Measurements from ENCODE around the gene HEATR5A. TPM values are rescaled to one million over a fixed set of nuclear protein-coding genes. Genes with fewer than 3 reads are reported as not detected.
"Not testable (repeated sequence)": the region's sequence is repeated elsewhere in the genome, so short reads cannot be mapped to it uniquely, and the experiment has no call there.

HEATR5A gene
- total RNA-seq, 8 experiments from 2014 or later: 9.2 to 54.6 (median 22.9) TPM

DNA sequence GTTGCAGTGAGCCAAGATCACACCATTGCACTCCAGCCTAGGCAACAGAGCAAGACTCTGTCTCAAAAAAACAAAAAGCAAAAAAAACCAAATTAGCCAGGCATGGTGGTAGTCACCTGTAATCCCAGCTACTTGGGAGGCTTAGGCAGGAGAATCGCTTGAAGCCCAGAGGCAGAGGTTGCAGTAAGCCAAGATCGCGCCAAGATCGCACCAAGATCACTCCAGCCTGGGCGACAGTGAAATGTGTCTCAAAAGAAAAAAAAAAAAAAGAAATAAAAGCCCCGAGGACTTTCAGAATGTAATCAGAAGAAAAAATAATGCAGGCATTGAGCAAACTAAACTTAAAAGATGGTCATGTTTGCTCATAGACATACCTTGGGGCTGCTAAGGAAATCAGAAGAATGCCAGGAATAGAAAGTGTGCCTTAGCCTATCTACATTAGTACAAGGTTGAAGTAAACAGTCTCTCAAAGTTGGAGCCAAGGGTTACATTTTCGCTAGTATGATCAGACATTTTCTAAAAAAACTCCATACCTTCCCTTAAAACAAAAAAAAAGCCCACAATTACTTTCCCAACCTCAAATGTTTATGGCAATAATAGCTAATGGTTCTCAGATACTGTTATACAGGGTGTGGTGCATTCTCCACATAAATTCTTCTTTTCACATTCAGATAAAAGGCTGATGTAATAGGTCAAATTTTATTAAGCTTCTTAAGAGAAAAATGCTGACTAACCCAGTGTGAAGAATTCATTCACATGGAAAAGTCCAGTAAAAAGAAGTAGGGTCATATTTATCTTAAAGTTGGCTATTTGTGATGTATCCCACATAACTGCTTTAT, 21.1 kb upstream of the HEATR5A start:
- Histone ChIP-seq H3K4me3 (no peak overlapping the region), H3K27ac (no peak overlapping the region), H3K4me1 (replicated peaks in 1 of 2) (no peaks in the 10 kb centered on the region)
- in situ Hi-C loops (cut with MboI; ENCODE audit: low pct_unique_long_range_greater_than_20kb in 2 of 9, low sequenced_read_pairs in 9 of 9, unreplicated experiment in 9 of 9): no loop called here
- peak in 6 of 8 experiments; percentile 24 to 97 (median 76) for ATAC-seq (replicated peaks in 6 of 8)
- whole genome bisulfite sequencing, 10 experiments: 34 to 100% (median 84%) methylated on average over 1 to 7 of the region's 7 CpGs

DNA sequence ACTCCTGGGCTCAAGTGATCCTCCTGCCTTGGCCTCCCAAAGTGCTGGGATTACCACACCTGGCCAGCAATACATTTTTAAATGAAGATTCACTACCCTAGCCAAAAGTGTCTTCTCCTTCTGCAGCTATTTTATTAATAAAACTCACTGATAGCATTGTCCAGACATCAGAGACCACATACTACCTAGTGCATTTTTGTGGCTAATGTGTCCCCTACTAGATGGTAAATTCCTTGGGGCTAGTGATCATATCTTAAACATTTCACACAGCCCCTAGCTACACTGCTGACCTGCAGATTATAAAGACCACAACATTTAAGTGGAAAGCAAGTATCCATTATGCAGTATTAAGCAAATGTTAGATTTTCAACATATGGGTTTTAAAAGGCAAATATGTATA, 19.9 kb upstream of the HEATR5A start:
- ATAC-seq (replicated peaks in 6 of 8): no peak
- in situ Hi-C loops (cut with MboI; ENCODE audit: low pct_unique_long_range_greater_than_20kb in 2 of 9, low sequenced_read_pairs in 9 of 9, unreplicated experiment in 9 of 9): no loop called here
- no peak overlapping the region for H3K27ac ChIP-seq
- no peaks in the 10 kb centered on the region for H3K4me1 ChIP-seq (replicated peaks in 1 of 2)
- no peak overlapping the region for H3K4me3 ChIP-seq

DNA sequence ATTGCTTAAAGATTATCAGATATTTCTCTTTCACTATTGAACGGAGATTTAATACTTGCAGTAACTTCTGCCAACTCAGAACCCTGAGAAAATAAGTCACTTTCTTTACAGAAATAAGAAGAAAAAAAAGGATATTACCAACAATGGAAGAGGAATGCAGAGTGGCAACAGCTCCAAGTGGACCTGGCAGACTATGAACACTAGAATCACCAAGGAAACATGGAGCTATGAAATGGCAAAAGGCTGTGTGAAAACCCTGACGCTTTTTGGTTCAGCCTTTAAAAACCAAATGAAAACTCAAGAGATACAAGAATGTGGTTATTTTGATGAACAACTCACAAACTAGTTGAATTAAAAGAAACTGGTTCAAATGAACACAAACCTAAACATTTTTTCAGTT, 19.2 kb upstream of the HEATR5A start:
- no peak overlapping the region for H3K4me3 ChIP-seq
- in situ Hi-C loops (cut with MboI; ENCODE audit: low pct_unique_long_range_greater_than_20kb in 2 of 9, low sequenced_read_pairs in 9 of 9, unreplicated experiment in 9 of 9): no loop called here

DNA sequence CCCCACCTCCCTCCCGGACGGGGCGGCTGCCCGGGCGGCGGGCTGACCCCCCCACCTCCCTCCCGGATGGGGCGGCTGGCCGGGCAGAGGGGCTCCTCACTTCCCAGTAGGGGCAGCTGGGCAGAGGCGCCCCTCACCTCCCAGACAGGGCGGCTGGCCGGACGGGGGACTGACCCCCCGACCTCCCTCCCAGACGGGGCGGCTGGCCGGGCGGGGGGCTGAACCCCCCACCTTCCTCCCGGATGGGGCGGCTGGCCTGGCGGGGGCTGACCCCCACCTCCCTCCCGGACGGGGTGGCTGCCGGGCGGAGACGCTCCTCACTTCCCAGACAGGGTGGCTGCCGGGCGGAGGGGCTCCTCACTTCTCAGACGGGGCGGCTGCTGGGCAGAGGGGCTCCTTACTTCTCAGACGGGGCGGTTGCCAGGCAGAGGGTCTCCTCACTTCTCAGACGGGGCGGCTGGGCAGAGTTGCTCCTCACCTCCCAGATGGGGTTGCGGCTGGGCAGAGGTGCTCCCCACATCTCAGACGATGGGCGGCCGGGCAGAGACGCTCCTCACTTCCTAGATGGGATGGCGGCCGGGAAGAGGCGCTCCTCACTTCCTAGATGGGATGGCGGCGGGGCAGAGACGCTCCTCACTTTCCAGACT, 16.8 kb upstream of the HEATR5A start:
- H3K4me3 ChIP-seq; H3K27ac ChIP-seq; H3K4me1 ChIP-seq (replicated peaks in 1 of 2); ATAC-seq (replicated peaks in 6 of 8); in situ Hi-C loops (cut with MboI; ENCODE audit: low pct_unique_long_range_greater_than_20kb in 2 of 9, low sequenced_read_pairs in 9 of 9, unreplicated experiment in 9 of 9): not testable (repeated sequence)
- no CpG with 5 or more reads among the region's 45 CpGs for WGBS, 10 experiments

More for the DNA sequence above, 19.2 kb upstream of the HEATR5A start:
- 28 to 100% (median 63%) methylated on average over 1 to 2 of the region's 2 CpGs; no CpG with 5 or more reads in 1 of the 10 experiments for WGBS, 10 experiments
- no peaks in the 10 kb centered on the region for H3K4me1 ChIP-seq (replicated peaks in 1 of 2)
- ATAC-seq (replicated peaks in 6 of 8): peak in 3 of 8 experiments; percentile 42 to 86 (median 57)
- H3K27ac ChIP-seq: no peak overlapping the region

DNA sequence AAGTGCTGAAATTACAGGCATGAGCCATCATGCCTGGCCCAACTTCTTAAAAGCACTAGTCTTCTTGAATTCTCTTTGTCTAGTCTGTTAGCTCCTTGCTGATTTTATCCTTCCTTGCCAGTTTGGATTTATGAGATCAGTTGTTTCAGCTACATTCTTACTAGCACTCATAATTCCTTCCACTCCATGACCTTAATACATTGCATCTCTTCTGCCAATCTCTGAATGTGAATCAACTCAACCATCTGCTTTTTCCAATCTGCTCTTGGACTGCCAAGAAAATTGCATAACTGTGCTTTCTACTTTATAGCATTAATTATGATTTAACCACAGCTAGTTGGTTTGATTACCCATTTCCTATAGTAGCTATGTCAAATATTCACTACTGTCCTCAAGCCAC, 14.9 kb upstream of the HEATR5A start:
- Histone ChIP-seq H3K4me3 (no peak overlapping the region), H3K4me1 (replicated peaks in 1 of 2) (no peaks in the 10 kb centered on the region), H3K27ac (no peak overlapping the region)
- in situ Hi-C loops (cut with MboI; ENCODE audit: low pct_unique_long_range_greater_than_20kb in 2 of 9, low sequenced_read_pairs in 9 of 9, unreplicated experiment in 9 of 9): no loop called here
- no peak for ATAC-seq (replicated peaks in 6 of 8)

DNA sequence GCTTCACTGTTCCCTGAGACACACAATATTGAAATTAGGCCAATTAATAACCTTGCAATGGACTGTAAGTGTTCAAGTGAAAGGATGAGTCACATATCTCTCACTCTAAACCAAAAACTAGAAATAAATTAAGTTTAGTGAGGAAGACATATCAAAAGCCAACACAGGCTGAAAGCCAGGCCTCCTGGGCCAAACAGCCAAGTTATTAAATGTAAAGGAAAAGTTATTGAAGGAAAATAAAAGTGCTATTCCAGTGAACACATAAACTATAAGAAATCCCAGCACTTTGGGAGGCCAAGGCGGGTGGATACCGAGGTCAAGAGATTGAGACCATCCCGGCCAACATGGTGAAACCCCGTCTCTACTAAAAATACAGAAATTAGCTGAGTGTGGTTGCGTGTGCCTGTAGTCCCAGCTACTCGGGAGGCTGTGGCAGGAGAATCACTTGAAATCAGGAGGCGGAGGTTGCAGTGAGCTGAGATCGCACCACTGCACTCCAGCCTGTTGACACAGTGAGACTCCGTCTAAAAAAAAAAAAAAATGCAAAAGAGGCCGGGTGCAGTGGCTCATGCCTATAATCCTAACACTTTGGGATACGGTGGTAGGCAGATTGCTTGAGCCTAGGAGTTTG, 10.4 kb upstream of the HEATR5A start:
- H3K27ac ChIP-seq: no peak overlapping the region
- H3K4me3 ChIP-seq: no peak overlapping the region
- WGBS, 10 experiments: 83 to 100% (median 93%) methylated on average over 2 to 9 of the region's 11 CpGs; no CpG with 5 or more reads in 1 of the 10 experiments
- in situ Hi-C loops (cut with MboI; ENCODE audit: low pct_unique_long_range_greater_than_20kb in 2 of 9, low sequenced_read_pairs in 9 of 9, unreplicated experiment in 9 of 9): no loop called here
- ATAC-seq (replicated peaks in 6 of 8): peak in 1 of 8 experiments; percentile 18
- H3K4me1 ChIP-seq (replicated peaks in 1 of 2): no peaks in the 10 kb centered on the region

DNA sequence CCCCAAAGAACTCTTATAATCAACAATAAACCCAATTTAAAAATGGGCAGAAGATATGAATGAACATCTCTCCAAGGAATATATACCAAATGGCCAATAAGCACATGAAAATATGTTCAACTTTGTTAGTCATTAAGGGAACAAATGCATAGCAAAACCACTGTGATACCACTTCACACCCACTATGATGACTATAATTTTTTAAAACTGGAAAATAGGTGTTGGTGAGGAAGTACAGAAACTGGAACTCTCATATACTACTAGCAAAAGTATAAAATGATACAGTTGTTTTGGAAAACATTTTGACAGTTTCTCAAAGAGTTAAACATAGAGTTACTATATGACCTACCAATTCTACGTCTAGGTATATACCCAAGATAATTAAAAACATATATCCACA, 9.4 kb upstream of the HEATR5A start:
- no peak overlapping the region for H3K27ac ChIP-seq
- 83 to 100% (median 90%) methylated on average over 1 of the region's 1 CpG; no CpG with 5 or more reads in 1 of the 10 experiments for WGBS, 10 experiments
- in situ Hi-C loops (cut with MboI; ENCODE audit: low pct_unique_long_range_greater_than_20kb in 2 of 9, low sequenced_read_pairs in 9 of 9, unreplicated experiment in 9 of 9): no loop called here
- H3K4me3 ChIP-seq: no peak overlapping the region
- H3K4me1 ChIP-seq (replicated peaks in 1 of 2): no peaks in the 10 kb centered on the region
- no peak for ATAC-seq (replicated peaks in 6 of 8)

DNA sequence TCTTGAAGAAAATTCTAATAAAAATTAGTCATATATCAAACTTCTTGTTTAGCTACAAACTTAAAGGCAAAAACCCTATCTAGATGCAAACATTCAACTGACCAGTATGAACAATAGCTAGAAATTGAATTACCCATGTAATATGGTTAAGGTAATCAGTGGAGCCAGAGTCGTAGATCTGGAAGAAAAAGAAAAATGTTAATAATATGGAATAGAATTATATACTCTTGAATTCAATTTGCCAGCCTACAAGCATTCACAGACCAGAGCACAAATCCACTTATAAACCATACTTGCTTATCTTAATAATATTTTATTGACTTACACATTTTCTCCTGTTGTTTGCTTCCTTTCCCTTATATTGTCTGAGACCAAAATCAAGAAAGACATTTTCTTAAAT, 7.7 kb upstream of the HEATR5A start:
- Histone ChIP-seq H3K4me3 (no peak overlapping the region), H3K4me1 (replicated peaks in 1 of 2) (no peaks in the 10 kb centered on the region), H3K27ac (no peak overlapping the region)
- ATAC-seq (replicated peaks in 6 of 8): no peak
- WGBS, 10 experiments: 77 to 100% (median 100%) methylated on average over 1 of the region's 1 CpG; no CpG with 5 or more reads in 3 of the 10 experiments
- in situ Hi-C loops (cut with MboI; ENCODE audit: low pct_unique_long_range_greater_than_20kb in 2 of 9, low sequenced_read_pairs in 9 of 9, unreplicated experiment in 9 of 9): no loop called here

DNA sequence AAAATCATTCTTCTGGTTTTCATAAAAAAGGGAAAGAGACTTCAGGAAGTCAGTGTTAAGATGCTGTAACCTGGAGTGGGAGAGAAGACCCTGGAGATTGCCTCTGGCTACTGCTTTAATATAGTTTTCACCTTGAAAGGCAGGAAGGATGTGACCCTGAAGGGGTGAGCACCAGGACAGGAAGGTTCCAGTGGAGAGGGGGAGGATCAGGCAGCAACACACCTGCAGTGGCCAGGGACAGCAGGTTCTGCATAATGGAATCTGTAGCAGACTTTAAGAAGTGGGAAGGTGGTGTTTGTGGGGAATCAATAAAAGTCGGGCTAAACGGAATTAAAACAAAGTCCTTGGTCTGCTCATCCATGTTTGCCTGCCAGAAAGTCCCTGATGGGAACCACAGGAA, 6.3 kb upstream of the HEATR5A start:
- no peaks in the 10 kb centered on the region for H3K4me1 ChIP-seq (replicated peaks in 1 of 2)
- H3K4me3 ChIP-seq: no peak overlapping the region
- no peak overlapping the region for H3K27ac ChIP-seq
- ATAC-seq (replicated peaks in 6 of 8): no peak
- 63 to 100% methylated on average over 1 to 2 of the region's 2 CpGs; no CpG with 5 or more reads in 8 of the 10 experiments for WGBS, 10 experiments
- in situ Hi-C loops (cut with MboI; ENCODE audit: low pct_unique_long_range_greater_than_20kb in 2 of 9, low sequenced_read_pairs in 9 of 9, unreplicated experiment in 9 of 9): no loop called here

DNA sequence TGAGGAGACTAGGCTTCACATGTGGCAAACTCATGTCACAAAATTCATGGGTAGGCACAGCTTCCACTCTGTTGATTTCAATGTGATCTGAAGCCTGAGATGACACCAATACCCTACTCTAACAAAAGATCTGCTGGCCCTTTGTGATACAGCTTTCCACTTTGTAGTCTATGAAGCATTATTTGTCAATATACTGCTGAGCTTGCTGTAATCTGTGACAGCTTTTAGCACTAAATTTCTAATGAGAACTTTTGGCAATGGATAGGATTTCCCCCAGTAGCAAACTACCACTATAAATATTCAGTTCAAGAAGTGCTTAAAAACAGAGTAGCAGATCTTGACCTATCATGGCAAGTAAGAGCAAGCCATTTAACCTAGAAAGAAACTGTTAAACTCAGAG, 5.6 kb upstream of the HEATR5A start:
- ATAC-seq (replicated peaks in 6 of 8): peak in 2 of 8 experiments; percentile 24 to 29
- in situ Hi-C loops (cut with MboI; ENCODE audit: low pct_unique_long_range_greater_than_20kb in 2 of 9, low sequenced_read_pairs in 9 of 9, unreplicated experiment in 9 of 9): no loop called here
- Histone ChIP-seq H3K27ac (no peak overlapping the region), H3K4me1 (replicated peaks in 1 of 2) (no peaks in the 10 kb centered on the region), H3K4me3 (no peak overlapping the region)

DNA sequence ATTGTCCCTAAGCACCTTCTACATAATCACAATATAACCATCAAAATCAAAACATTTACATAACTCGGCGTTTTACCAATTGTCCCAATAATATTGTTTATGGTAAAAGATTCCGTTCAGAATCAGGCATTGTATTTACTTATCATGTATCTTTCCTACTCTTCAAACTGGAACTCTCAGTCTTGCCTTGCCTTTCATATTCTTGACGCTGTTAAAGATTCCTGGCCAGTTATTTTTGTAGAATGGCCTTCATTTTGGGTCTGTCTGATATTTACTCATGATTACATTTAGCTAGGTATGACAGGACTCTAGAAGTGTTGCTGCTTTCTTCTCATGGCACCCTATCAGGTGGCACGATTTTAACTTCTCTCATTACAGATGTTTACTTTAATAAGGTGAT, 850 bp upstream of the HEATR5A start:
- Histone ChIP-seq H3K27ac (no peak overlapping the region), H3K4me3 (peak overlapping the region in 1 of 5 donors; percentile 97), H3K4me1 (replicated peaks in 1 of 2) (peaks cover 0 to 3% of the 10 kb centered on the region in 2 donors)
- no peak for ATAC-seq (replicated peaks in 6 of 8)
- WGBS, 10 experiments: 83 to 100% (median 91%) methylated on average over 1 to 5 of the region's 5 CpGs; no CpG with 5 or more reads in 1 of the 10 experiments
- in situ Hi-C loops (cut with MboI; ENCODE audit: low pct_unique_long_range_greater_than_20kb in 2 of 9, low sequenced_read_pairs in 9 of 9, unreplicated experiment in 9 of 9): no loop called here

DNA sequence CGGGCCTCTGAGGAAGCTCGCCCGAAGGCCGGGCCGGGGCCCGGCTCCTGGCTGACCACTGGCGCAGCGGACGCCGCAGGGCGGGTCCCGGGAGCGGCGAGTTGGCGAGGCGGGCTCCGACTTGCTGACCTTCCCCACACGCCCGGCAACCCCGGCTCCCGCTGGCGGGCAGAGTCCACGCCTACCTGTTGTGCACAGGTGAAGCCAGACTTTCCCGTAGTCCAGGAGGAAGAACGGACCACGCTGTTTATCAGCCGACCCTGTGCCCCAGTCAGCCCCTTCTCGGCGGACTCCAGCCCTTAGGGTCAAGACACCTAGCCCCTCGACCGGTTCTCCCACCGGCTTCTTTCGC, 407 bp downstream of the HEATR5A start:
- peaks cover 0 to 3% of the 10 kb centered on the region in 2 donors for H3K4me1 ChIP-seq (replicated peaks in 1 of 2)
- H3K27ac ChIP-seq: peak overlapping the region; percentile 4 to 63
- in situ Hi-C loops (cut with MboI; ENCODE audit: low pct_unique_long_range_greater_than_20kb in 2 of 9, low sequenced_read_pairs in 9 of 9, unreplicated experiment in 9 of 9): no loop called here
- ATAC-seq (replicated peaks in 6 of 8): peak; percentile 42 to 74 (median 54)
- WGBS, 10 experiments: 0 to 1% (median 0%) methylated on average over 2 to 18 of the region's 33 CpGs; no CpG with 5 or more reads in 7 of the 10 experiments
- H3K4me3 ChIP-seq: peak overlapping the region; percentile 68 to 97 (median 77)

DNA sequence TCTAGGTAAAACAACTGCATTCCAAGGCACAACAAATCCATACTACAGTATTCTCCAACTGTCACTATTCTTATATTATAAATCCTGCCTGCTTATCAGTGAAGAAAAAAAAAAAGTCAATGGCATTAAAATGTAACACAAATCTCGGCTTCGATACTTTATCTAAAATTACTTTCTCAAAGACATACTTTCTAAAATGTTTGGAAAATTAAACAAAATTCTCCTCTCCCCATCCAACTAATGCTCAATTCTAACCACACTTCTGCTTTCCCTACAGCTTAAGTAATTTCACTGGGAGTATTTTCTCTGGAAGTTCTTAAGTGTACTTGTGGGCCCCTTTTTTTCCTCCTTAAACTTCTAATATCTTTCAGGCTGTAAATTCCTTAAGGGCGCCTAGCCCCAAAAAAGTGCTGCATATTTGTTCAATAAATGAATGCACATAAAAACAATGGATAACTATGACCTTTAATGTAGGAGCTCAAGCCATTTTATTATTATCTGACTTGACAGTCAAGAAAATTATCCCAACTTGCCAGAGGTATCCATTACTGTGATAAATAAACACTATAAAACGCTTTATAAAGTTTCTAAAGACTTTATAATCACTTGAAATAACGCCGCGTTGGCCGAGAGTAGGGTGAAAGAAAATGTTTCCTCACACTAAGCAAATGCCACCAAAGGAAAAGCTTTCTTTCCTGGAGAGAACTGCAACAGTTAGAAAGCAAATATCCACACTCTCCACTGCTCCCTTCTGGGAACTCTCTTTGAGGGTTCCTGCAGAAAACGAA, 977 bp downstream of the HEATR5A start:
- in situ Hi-C loops (cut with MboI; ENCODE audit: low pct_unique_long_range_greater_than_20kb in 2 of 9, low sequenced_read_pairs in 9 of 9, unreplicated experiment in 9 of 9): no loop called here
- peaks cover 0 to 3% of the 10 kb centered on the region in 2 donors for H3K4me1 ChIP-seq (replicated peaks in 1 of 2)
- H3K27ac ChIP-seq: no peak overlapping the region
- no peak for ATAC-seq (replicated peaks in 6 of 8)
- H3K4me3 ChIP-seq: peak overlapping the region; percentile 68 to 97 (median 77)
- 0 to 27% (median 16%) methylated on average over 2 to 9 of the region's 9 CpGs for WGBS, 10 experiments
